ENCODE measurements around the gene DNAL1. TPM values are rescaled to one million over a fixed set of nuclear protein-coding genes. Genes with fewer than 3 reads are reported as not detected.

The DNAL1 gene
- polyA plus RNA-seq, 1 of the 3 experiments (the other 2 are of a cell fraction): 2.6 TPM

DNA sequence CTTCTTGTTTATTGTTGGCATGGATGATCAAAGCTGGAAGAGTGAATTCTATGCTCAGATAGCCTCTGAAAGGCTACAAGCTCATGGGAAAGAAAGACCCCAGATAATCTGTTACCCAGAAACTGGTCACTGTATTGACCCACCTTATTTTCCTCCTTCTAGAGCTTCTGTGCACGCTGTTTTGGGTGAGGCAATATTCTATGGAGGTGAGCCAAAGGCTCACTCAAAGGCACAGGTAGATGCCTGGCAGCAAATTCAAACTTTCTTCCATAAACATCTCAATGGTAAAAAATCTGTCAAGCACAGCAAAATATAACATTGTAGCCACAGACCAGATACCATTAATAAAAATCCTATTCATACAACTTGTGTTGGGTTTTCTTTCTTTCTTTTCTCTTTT is 25.3 kb upstream of the DNAL1 start:
- no peak overlapping the region for H2AFZ ChIP-seq (ENCODE audit: low read depth)
- no peaks in the 10 kb centered on the region for H3K9me2 ChIP-seq
- no peaks in the 10 kb centered on the region for H3K79me2 ChIP-seq (ENCODE audit: insufficient read depth)
- no peaks in the 10 kb centered on the region for H3K36me3 ChIP-seq (replicated peaks in 1 of 2; ENCODE audit: control insufficient read depth in 1 of 2, insufficient read depth in 2 of 2, low read length in 1 of 2)
- H3K4me1 ChIP-seq (ENCODE audit: control insufficient read depth in 1 of 2, insufficient read depth in 2 of 2, low read depth in 1 of 2, low read length in 1 of 2): no peaks in the 10 kb centered on the region
- TF ChIP-seq EP300 (IDR thresholded peaks at IDR 0.05; ENCODE audit: borderline replicate concordance in 1 of 2, low read depth in 1 of 2, low read length in 1 of 2) (no peak), FOXM1 (IDR thresholded peaks at IDR 0.05; ENCODE audit: low read depth) (no peak), TEAD4 (IDR thresholded peaks at IDR 0.05; ENCODE audit: borderline replicate concordance, insufficient read depth) (no peak), TCF12 (IDR thresholded peaks at IDR 0.05) (no peak)
- POLR2A ChIA-PET: no interaction called here
- CTCF ChIA-PET: interaction anchor here (1.0 to 2.9 kb wide), 2 partner anchors 14 to 15 kb away, joined by 3 to 14 read pairs; no protein-coding TSS in a partner anchor
- no peak overlapping the region for H3K27ac ChIP-seq (ENCODE audit: low read depth in 2 of 2, low read length in 1 of 2)
- H3K27me3 ChIP-seq (ENCODE audit: insufficient read depth): no peaks in the 10 kb centered on the region
- no peak overlapping the region for H3K4me3 ChIP-seq (ENCODE audit: low read depth in 2 of 2, low read length in 1 of 2)
- H3F3A ChIP-seq (replicated peaks; ENCODE audit: insufficient read depth): no peaks in the 10 kb centered on the region
- H3K9me3 ChIP-seq: no peaks in the 10 kb centered on the region
- no peak for DNase-seq
- WGBS (ENCODE audit: low lambda C conversion rate): 64% methylated on average over 1 of the region's 1 CpG
- no peaks in the 10 kb centered on the region for H4K20me1 ChIP-seq (ENCODE audit: insufficient read depth)
- no peak overlapping the region for H3K4me2 ChIP-seq
- no peak overlapping the region for H3K9ac ChIP-seq

DNA sequence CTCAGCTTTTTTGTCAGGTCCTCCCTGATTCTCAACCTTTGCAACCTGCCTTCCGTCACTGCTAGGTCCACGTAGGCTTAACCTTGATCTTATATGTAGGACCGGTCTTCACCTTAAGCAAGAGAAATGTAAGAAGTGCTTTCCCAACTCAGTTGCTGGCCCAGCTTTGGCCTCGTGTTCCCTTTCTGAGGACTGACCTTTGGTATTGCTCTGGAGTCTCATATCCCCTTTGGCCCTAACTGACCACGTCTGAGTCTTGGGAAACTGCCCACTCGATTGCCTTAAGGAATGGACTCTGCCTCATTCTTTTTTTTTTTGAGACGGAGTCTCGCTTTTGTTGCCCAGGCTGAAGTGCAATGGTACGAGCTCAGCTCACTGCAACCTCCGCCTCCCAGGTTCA is 24.5 kb upstream of the DNAL1 start:
- Histone ChIP-seq H3K4me2 (no peak overlapping the region), H2AFZ (ENCODE audit: low read depth) (no peak overlapping the region), H3K36me3 (replicated peaks in 1 of 2; ENCODE audit: control insufficient read depth in 1 of 2, insufficient read depth in 2 of 2, low read length in 1 of 2) (no peaks in the 10 kb centered on the region), H3F3A (replicated peaks; ENCODE audit: insufficient read depth) (no peaks in the 10 kb centered on the region), H3K4me1 (ENCODE audit: control insufficient read depth in 1 of 2, insufficient read depth in 2 of 2, low read depth in 1 of 2, low read length in 1 of 2) (no peaks in the 10 kb centered on the region), H3K79me2 (ENCODE audit: insufficient read depth) (no peaks in the 10 kb centered on the region), H3K27me3 (ENCODE audit: insufficient read depth) (no peaks in the 10 kb centered on the region), H3K9me2 (no peaks in the 10 kb centered on the region), H3K9ac (no peak overlapping the region), H3K9me3 (no peaks in the 10 kb centered on the region), H3K27ac (ENCODE audit: low read depth in 2 of 2, low read length in 1 of 2) (no peak overlapping the region), H3K4me3 (ENCODE audit: low read depth in 2 of 2, low read length in 1 of 2) (no peak overlapping the region), H4K20me1 (ENCODE audit: insufficient read depth) (no peaks in the 10 kb centered on the region)
- CTCF ChIA-PET: interaction anchor here (2.9 kb wide), 1 partner anchor 13 kb away, joined by 14 read pairs; no protein-coding TSS in a partner anchor
- DNase-seq: no peak
- no peak for TF ChIP-seq TAF1 (IDR thresholded peaks at IDR 0.05; ENCODE audit: borderline replicate concordance, low read depth, low read length)
- TF ChIP-seq POLR2AphosphoS5 (IDR thresholded peaks at IDR 0.05; ENCODE audit: low read depth, low read length): no peak
- POLR2A ChIA-PET: no interaction called here
- 68% methylated on average over 10 of the region's 10 CpGs for WGBS (ENCODE audit: low lambda C conversion rate)

DNA sequence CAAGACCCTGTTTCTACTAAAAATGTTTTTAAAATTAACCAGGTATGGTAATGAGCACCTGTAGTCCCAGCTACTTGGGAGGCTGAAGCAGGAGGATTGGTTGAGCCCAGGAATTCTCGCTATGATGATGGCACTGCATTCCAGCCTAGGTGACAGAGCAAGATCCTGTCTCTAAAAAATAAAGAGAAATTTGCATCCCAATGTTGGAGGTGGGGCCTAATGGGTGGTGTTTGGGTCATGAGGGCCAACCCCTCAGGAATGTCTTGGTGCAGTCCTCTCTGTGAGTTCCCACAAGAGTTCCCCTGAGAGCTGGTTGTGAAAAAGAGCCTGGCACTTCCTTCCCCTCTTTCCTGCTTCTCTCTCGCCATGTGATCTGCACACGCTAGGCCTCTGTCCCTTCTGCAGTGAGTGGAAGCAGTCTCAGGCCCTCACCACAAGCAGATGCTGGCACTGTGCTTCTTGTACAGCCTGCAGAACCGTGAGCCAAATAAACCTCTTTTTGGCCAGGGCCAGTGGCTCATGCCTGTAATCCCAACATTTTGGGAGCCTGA is 21.2 kb upstream of the DNAL1 start:
- CTCF ChIA-PET: interaction anchor here (0.7 kb wide), 1 partner anchor 114 kb away, joined by 3 read pairs; no protein-coding TSS in a partner anchor
- POLR2A ChIA-PET: no interaction called here
- H3K9ac ChIP-seq: no peak overlapping the region
- TF ChIP-seq TEAD4 (IDR thresholded peaks at IDR 0.05; ENCODE audit: borderline replicate concordance, insufficient read depth) (no peak), MXI1 (IDR thresholded peaks at IDR 0.05; ENCODE audit: low read depth, low read length) (no peak), TAF1 (IDR thresholded peaks at IDR 0.05; ENCODE audit: borderline replicate concordance, low read depth, low read length) (no peak), MEF2A (IDR thresholded peaks at IDR 0.05; ENCODE audit: borderline replicate concordance, low read depth) (no peak), RFX5 (IDR thresholded peaks at IDR 0.05; ENCODE audit: low read length) (no peak), GABPA (IDR thresholded peaks at IDR 0.05; ENCODE audit: low read depth) (no peak), SIN3A (IDR thresholded peaks at IDR 0.05; ENCODE audit: borderline replicate concordance, low read depth, low read length) (no peak), NRF1 (IDR thresholded peaks at IDR 0.05; ENCODE audit: low read depth, low read length) (no peak), GATA2 (CRISPR knock-in tag; IDR thresholded peaks at IDR 0.05) (no peak), SMC3 (IDR thresholded peaks at IDR 0.05; ENCODE audit: low read depth, low read length) (no peak), CHD2 (IDR thresholded peaks at IDR 0.05; ENCODE audit: low read length, partially characterized antibody) (no peak), EP300 (IDR thresholded peaks at IDR 0.05; ENCODE audit: borderline replicate concordance in 1 of 2, low read depth in 1 of 2, low read length in 1 of 2) (no peak)
- TF ChIP-seq, protein P1, sequence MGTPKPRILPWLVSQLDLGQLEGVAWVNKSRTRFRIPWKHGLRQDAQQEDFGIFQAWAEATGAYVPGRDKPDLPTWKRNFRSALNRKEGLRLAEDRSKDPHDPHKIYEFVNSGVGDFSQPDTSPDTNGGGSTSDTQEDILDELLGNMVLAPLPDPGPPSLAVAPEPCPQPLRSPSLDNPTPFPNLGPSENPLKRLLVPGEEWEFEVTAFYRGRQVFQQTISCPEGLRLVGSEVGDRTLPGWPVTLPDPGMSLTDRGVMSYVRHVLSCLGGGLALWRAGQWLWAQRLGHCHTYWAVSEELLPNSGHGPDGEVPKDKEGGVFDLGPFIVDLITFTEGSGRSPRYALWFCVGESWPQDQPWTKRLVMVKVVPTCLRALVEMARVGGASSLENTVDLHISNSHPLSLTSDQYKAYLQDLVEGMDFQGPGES (IDR thresholded peaks at IDR 0.05; ENCODE audit: low read depth, low read length): no peak
- TF ChIP-seq, protein P2, sequence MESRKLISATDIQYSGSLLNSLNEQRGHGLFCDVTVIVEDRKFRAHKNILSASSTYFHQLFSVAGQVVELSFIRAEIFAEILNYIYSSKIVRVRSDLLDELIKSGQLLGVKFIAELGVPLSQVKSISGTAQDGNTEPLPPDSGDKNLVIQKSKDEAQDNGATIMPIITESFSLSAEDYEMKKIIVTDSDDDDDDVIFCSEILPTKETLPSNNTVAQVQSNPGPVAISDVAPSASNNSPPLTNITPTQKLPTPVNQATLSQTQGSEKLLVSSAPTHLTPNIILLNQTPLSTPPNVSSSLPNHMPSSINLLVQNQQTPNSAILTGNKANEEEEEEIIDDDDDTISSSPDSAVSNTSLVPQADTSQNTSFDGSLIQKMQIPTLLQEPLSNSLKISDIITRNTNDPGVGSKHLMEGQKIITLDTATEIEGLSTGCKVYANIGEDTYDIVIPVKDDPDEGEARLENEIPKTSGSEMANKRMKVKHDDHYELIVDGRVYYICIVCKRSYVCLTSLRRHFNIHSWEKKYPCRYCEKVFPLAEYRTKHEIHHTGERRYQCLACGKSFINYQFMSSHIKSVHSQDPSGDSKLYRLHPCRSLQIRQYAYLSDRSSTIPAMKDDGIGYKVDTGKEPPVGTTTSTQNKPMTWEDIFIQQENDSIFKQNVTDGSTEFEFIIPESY (IDR thresholded peaks at IDR 0.05; ENCODE audit: borderline replicate concordance, low read depth): no peak

More for the DNA sequence above, 21.2 kb upstream of the DNAL1 start:
- Histone ChIP-seq H3K27me3 (ENCODE audit: insufficient read depth) (no peaks in the 10 kb centered on the region), H3K27ac (ENCODE audit: low read depth in 2 of 2, low read length in 1 of 2) (no peak overlapping the region), H3K79me2 (ENCODE audit: insufficient read depth) (no peaks in the 10 kb centered on the region), H4K20me1 (ENCODE audit: insufficient read depth) (no peaks in the 10 kb centered on the region), H3K4me1 (ENCODE audit: control insufficient read depth in 1 of 2, insufficient read depth in 2 of 2, low read depth in 1 of 2, low read length in 1 of 2) (no peaks in the 10 kb centered on the region), H3K4me3 (ENCODE audit: low read depth in 2 of 2, low read length in 1 of 2) (no peak overlapping the region), H3F3A (replicated peaks; ENCODE audit: insufficient read depth) (no peaks in the 10 kb centered on the region), H3K9me3 (no peaks in the 10 kb centered on the region), H3K9me2 (no peaks in the 10 kb centered on the region), H2AFZ (ENCODE audit: low read depth) (no peak overlapping the region), H3K36me3 (replicated peaks in 1 of 2; ENCODE audit: control insufficient read depth in 1 of 2, insufficient read depth in 2 of 2, low read length in 1 of 2) (no peaks in the 10 kb centered on the region), H3K4me2 (no peak overlapping the region)
- no peak for DNase-seq
- WGBS (ENCODE audit: low lambda C conversion rate): 89% methylated on average over 4 of the region's 4 CpGs
